Epithelial cell of esophagus (primary cell): ENCODE data around the gene FBXL7.

ENCODE experiments used
- DNase-seq: peaks from one replicate; pipeline ENCODE4 v3.0.0; 2010; ENCODE audit warnings: low read depth
- H3K4me3 ChIP-seq: 2 replicates; pipeline ENCODE4 v1.5.1; 2011; ENCODE audit warnings: mild to moderate bottlenecking, low read length, control low read depth
- CTCF ChIP-seq: IDR thresholded peaks from 2 replicates; pipeline ENCODE4 v1.5.1; 2011; ENCODE audit warnings: low read depth, mild to moderate bottlenecking, low read length, control low read depth, inconsistent platforms; ENCODE audit not compliant: insufficient read depth; ENCODE audit errors: missing control alignments

Gene FBXL7

GRCh38 chr5:15687401-15687800 is 187.4 kb downstream of the FBXL7 start:
- no peak overlapping the region for H3K4me3 ChIP-seq
- DNase-seq = no peak
- TF ChIP-seq CTCF = no peak

GRCh38 chr5:15689836-15690235 is 189.9 kb downstream of the FBXL7 start:
- TF ChIP-seq CTCF = no peak
- no peak for DNase-seq
- no peak overlapping the region for H3K4me3 ChIP-seq

GRCh38 chr5:15690611-15691010 is 190.6 kb downstream of the FBXL7 start:
- no peak for TF ChIP-seq CTCF
- H3K4me3 ChIP-seq = no peak overlapping the region
- DNase-seq = no peak

GRCh38 chr5:15691521-15691920 is 191.5 kb downstream of the FBXL7 start:
- DNase-seq = no peak
- no peak for TF ChIP-seq CTCF
- H3K4me3 ChIP-seq = no peak overlapping the region

GRCh38 chr5:15692706-15693381 is 192.9 kb downstream of the FBXL7 start:
- no peak for TF ChIP-seq CTCF
- no peak for DNase-seq

GRCh38 chr5:15693382-15693728 is 193.4 kb downstream of the FBXL7 start:
- no peak for DNase-seq
- TF ChIP-seq CTCF = no peak
- no peak overlapping the region for H3K4me3 ChIP-seq

More at GRCh38 chr5:15692706-15693381, 192.9 kb downstream of the FBXL7 start:
- H3K4me3 ChIP-seq = no peak overlapping the region

GRCh38 chr5:15693933-15694332 is 194.0 kb downstream of the FBXL7 start:
- TF ChIP-seq CTCF = no peak
- no peak overlapping the region for H3K4me3 ChIP-seq
- no peak for DNase-seq
